ENCODE data around the gene MAST4.

MAST4 gene

DNA sequence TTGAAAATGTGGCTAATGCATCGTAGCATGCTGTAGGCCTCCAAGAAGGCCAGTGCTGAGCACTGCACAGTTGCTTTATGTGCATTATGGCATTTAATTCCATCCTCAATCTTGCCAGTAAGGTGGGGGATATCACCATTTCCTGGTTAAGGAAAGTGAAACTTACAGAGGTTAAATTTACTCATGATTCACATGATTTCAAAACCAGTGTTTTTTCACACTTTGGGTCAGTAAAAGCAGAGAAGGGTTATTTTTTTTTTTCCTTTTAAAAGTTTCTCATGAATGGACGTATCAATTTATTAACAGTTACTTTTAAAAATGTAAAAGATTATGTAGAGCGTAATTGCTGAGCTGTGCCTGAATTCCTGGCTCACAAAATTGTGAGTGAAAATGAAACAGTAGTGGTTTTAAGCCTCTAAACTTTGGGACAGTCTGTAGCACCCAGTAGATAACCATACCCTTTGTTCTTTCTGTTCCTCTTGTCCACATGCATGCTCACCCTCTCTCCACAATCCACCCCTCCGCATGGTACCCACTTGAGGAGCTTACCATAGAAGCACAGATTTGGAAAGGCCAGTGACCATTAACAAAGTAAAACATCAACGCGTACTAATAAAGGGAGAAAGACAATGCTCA is 21.2 kb downstream of the MAST4 start:
- TF ChIP-seq, protein P1, sequence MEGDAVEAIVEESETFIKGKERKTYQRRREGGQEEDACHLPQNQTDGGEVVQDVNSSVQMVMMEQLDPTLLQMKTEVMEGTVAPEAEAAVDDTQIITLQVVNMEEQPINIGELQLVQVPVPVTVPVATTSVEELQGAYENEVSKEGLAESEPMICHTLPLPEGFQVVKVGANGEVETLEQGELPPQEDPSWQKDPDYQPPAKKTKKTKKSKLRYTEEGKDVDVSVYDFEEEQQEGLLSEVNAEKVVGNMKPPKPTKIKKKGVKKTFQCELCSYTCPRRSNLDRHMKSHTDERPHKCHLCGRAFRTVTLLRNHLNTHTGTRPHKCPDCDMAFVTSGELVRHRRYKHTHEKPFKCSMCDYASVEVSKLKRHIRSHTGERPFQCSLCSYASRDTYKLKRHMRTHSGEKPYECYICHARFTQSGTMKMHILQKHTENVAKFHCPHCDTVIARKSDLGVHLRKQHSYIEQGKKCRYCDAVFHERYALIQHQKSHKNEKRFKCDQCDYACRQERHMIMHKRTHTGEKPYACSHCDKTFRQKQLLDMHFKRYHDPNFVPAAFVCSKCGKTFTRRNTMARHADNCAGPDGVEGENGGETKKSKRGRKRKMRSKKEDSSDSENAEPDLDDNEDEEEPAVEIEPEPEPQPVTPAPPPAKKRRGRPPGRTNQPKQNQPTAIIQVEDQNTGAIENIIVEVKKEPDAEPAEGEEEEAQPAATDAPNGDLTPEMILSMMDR (IDR thresholded peaks at IDR 0.05; ENCODE audit: unreplicated experiment in 3 of 3) = no peak
- Mint-ChIP-seq H3K36me3 (ENCODE audit: low read depth) (peaks cover 5% of the 10 kb centered on the region), H3K27ac (peak overlapping the region in 1 of 3 experiments; percentile 21), H3K4me3 (no peak overlapping the region), H3K27me3 (ENCODE audit: low read depth) (no peaks in the 10 kb centered on the region), H3K9me3 (peaks cover 4% of the 10 kb centered on the region), H3K4me1 (peaks cover 14% of the 10 kb centered on the region)

- Mint-ChIP-seq H3K4me1 (peaks cover 10% of the 10 kb centered on the region), H3K27me3 (ENCODE audit: low read depth) (no peaks in the 10 kb centered on the region), H3K9me3 (peaks cover 6% of the 10 kb centered on the region), H3K36me3 (ENCODE audit: low read depth) (peaks cover 7% of the 10 kb centered on the region), H3K27ac (no peak overlapping the region), H3K4me3 (no peak overlapping the region)
- TF ChIP-seq, protein P1 (IDR thresholded peaks at IDR 0.05; ENCODE audit: unreplicated experiment in 3 of 3) = no peak
These were observed 22.0 kb downstream of the MAST4 start for GRCh38 chr5:66617991-66618768.

DNA sequence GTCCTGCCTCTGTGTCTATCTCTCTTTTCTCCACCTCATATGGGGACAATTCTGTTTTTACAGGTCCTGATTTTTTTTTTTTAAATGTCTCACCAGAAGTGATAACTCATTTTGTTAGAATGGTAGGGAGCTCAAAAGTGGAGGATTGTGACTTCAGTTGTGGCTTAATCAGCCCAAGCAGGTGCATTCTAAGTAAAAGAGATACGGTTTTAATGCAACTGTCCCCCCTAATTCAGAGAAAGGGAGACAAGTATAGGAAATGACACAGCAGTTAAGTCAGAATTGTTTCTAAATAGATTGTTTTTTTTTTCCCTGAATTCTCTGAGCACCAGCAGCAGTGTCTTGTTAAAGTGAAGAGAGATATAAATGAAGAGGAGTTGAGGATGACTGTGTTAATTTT is 24.5 kb downstream of the MAST4 start:
- Mint-ChIP-seq H3K36me3 (ENCODE audit: low read depth) (peaks cover 7% of the 10 kb centered on the region), H3K9me3 (peaks cover 11% of the 10 kb centered on the region), H3K4me3 (no peak overlapping the region), H3K4me1 (peaks cover 6% of the 10 kb centered on the region), H3K27me3 (ENCODE audit: low read depth) (no peaks in the 10 kb centered on the region), H3K27ac (no peak overlapping the region)
- TF ChIP-seq, protein P1 (IDR thresholded peaks at IDR 0.05; ENCODE audit: unreplicated experiment in 3 of 3) = no peak

- TF ChIP-seq, protein P1 (IDR thresholded peaks at IDR 0.05; ENCODE audit: unreplicated experiment in 3 of 3) = no peak
- Mint-ChIP-seq H3K4me1 (peaks cover 6% of the 10 kb centered on the region), H3K4me3 (no peak overlapping the region), H3K36me3 (ENCODE audit: low read depth) (peaks cover 7% of the 10 kb centered on the region), H3K27ac (no peak overlapping the region), H3K9me3 (peaks cover 11% of the 10 kb centered on the region), H3K27me3 (ENCODE audit: low read depth) (no peaks in the 10 kb centered on the region)
These were observed 25.0 kb downstream of the MAST4 start for GRCh38 chr5:66621146-66621545.

DNA sequence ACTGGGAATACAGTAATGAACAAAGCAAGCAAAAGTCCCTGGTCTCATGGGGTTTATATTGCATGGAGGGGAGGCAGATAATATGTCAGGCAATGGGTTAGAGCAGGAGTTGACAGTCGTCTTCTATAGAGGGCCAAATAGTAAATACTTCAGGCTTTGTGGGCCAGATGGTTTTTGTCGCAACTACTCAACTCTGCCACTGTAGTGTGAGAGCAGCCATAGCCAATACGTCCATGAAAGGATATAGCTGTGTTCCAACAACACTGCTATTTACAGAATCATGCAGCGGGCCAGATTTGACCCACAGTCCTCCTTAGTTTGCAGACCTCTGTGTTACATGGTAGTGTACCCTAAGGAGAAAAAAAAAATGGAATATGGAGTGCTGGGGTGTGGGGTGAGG is 25.5 kb downstream of the MAST4 start:
- TF ChIP-seq, protein P1 (IDR thresholded peaks at IDR 0.05; ENCODE audit: unreplicated experiment in 3 of 3) = no peak
- Mint-ChIP-seq H3K9me3 (peaks cover 11% of the 10 kb centered on the region), H3K4me3 (no peak overlapping the region), H3K27me3 (ENCODE audit: low read depth) (no peaks in the 10 kb centered on the region), H3K4me1 (peaks cover 3% of the 10 kb centered on the region), H3K27ac (no peak overlapping the region), H3K36me3 (ENCODE audit: low read depth) (peaks cover 7% of the 10 kb centered on the region)

Measured in nephron (organoid).